Pancreas (tissue), 10 donors: ENCODE results near the gene LASP1NB.
"Not testable (repeated sequence)": the region's sequence is repeated elsewhere in the genome, so short reads cannot be mapped to it uniquely, and the experiment has no call there.

Source experiments
- ATAC-seq, 4 donors: fragments of 200-7000 bp; cut with Tn5 transposase; one replicate each; pipeline versions ENCODE4 v1.8.0 to v1.9.1; 2020; ENCODE audit warnings: mild to moderate bottlenecking in 4 of 4, moderate library complexity in 4 of 4
- DNase-seq, 6 donors: peaks; one replicate each; pipeline ENCODE4 v3.0.0-alpha.2; 2020
- FAIRE-seq: peaks from 2 replicates; lab custom pipeline; 2012; peaks lifted over from hg19 to GRCh38; lab: Jason Lieb, UNC
- H3K27ac ChIP-seq, 4 donors: fragments of 200-600 bp; sonication (generic); 1 replicate in 3 of 4; 2 replicates in 1 of 4; pipeline versions ENCODE4 v1.5.0 to v1.8.0; 2020
- H3K27me3 ChIP-seq, 4 donors: fragments of 200-600 bp; one replicate each; pipeline ENCODE4 v1.8.0; 2021
- H3K36me3 ChIP-seq, 3 donors: fragments of 200-600 bp; sonication (generic) in 1 of 3; one replicate each; pipeline versions ENCODE4 v1.5.0 to v1.8.0; 2020 to 2021
- H3K4me1 ChIP-seq, 3 donors: fragments of 200-600 bp; one replicate each; pipeline ENCODE4 v1.8.0; 2021
- H3K4me3 ChIP-seq, 4 donors: fragments of 200-600 bp; sonication (generic) in 2 of 4; one replicate each; pipeline versions ENCODE4 v1.5.0 to v1.8.0; 2020 to 2021
- H3K9me3 ChIP-seq, 4 donors: fragments of 200-600 bp; one replicate each; pipeline ENCODE4 v1.8.0; 2021
- CTCF ChIP-seq, 4 donors: fragments of 200-600 bp; sonication (generic) in 3 of 4; IDR thresholded peaks; one replicate each; pipeline versions ENCODE4 v1.5.0 to v1.8.0; 2021; ENCODE audit warnings: antibody characterized with exemption in 4 of 4
- WGBS, 2 donors: extraction: QIAGEN DNeasy Blood & Tissue Kit; methylation state at CpG; one replicate each; pipeline ENCODE4 v1.1.7; 2013; 5-methylcytosine and 5-hydroxymethylcytosine counted together
- intact Hi-C, 3 donors: fragments of 100-400 bp; cut with DNase I; formaldehyde crosslinking; loops; one replicate each; pipeline versions ENCODE4 v1.11.1 to v1.14.2; 2022
- donor health status: healthy with polysubstance abuse.
- donor health status: DM: no; HTN: no; CAD: no; lungs with moderate emphysema.
- donor health status: DM: no; HTN: no; CAD: no.
- donor health status: control.
- donor health status: control.
- donor health status: Bipolar disorder and iron deficiency.
- donor health status: DM: yes; HTN: yes; CAD: no.
- donor health status: DM: no; HTN: no; CAD: no.
- donor health status: DM: no; HTN: no; CAD: no.
- donor health status: DM: yes; HTN: yes; CAD: no.

Gene LASP1NB

GRCh38 chr17:38922538-38923297, 2.7 kb upstream of the LASP1NB start:
- peak in 5 of 6 donors; percentile 44 to 77 (median 69) for DNase-seq
- H3K9me3 ChIP-seq: no peaks in the 10 kb centered on the region
- H3K36me3 ChIP-seq: peaks cover 0 to 25% (median 14%) of the 10 kb centered on the region in 3 donors
- peaks cover 0 to 6% (median 0%) of the 10 kb centered on the region in 3 donors for H3K4me1 ChIP-seq
- H3K27me3 ChIP-seq: no peaks in the 10 kb centered on the region
- TF ChIP-seq CTCF (IDR thresholded peaks at IDR 0.05): no peak
- WGBS, 2 donors: 42 to 52% methylated on average over 6 of the region's 6 CpGs
- peak overlapping the region in 2 of 4 donors; percentile 9 to 26 for H3K27ac ChIP-seq
- peak; percentile 58 to 71 (median 66) for ATAC-seq
- intact Hi-C loops: no loop called here
- no peak overlapping the region for H3K4me3 ChIP-seq
- no peak for FAIRE-seq

- DNase-seq (peak in 1 of 6 donors; percentile 6), ATAC-seq (peak in 1 of 4 donors; percentile 42), FAIRE-seq (no peak)
- Histone ChIP-seq H3K36me3 (no peaks in the 10 kb centered on the region), H3K27me3 (no peaks in the 10 kb centered on the region), H3K4me3 (no peak overlapping the region), H3K4me1 (peaks cover 0 to 6% (median 0%) of the 10 kb centered on the region in 3 donors), H3K9me3 (no peaks in the 10 kb centered on the region), H3K27ac (no peak overlapping the region)
- WGBS, 2 donors: 83 to 88% methylated on average over 2 of the region's 2 CpGs
- TF ChIP-seq CTCF (IDR thresholded peaks at IDR 0.05): no peak
- intact Hi-C loops: no loop called here
Observed at GRCh38 chr17:38926293-38927070, 1.1 kb downstream of the LASP1NB start.

- 88 to 92% methylated on average over 5 to 32 of the region's 36 CpGs for WGBS, 2 donors
Observed at GRCh38 chr17:38930782-38931181, 5.4 kb downstream of the LASP1NB start.

GRCh38 chr17:38933962-38934361, 8.5 kb downstream of the LASP1NB start:
- FAIRE-seq, ATAC-seq, H3K4me1 ChIP-seq, H3K27ac ChIP-seq, H3K9me3 ChIP-seq, H3K4me3 ChIP-seq, H3K36me3 ChIP-seq, H3K27me3 ChIP-seq, intact Hi-C loops, DNase-seq: not testable (repeated sequence)
- WGBS, 2 donors: 82 to 87% methylated on average over 9 of the region's 9 CpGs

More at GRCh38 chr17:38930782-38931181, 5.4 kb downstream of the LASP1NB start:
- H3K4me1 ChIP-seq, H3K9me3 ChIP-seq, H3K27me3 ChIP-seq, H3K27ac ChIP-seq, H3K36me3 ChIP-seq, DNase-seq, intact Hi-C loops, FAIRE-seq, ATAC-seq, H3K4me3 ChIP-seq: not testable (repeated sequence)

- intact Hi-C loops: no loop called here
- ATAC-seq: no peak
- Histone ChIP-seq H3K4me3 (no peak overlapping the region), H3K36me3 (no peaks in the 10 kb centered on the region), H3K27me3 (no peaks in the 10 kb centered on the region), H3K9me3 (no peaks in the 10 kb centered on the region), H3K4me1 (no peaks in the 10 kb centered on the region), H3K27ac (no peak overlapping the region)
- DNase-seq: no peak
- no peak for FAIRE-seq
- no peak for TF ChIP-seq CTCF (IDR thresholded peaks at IDR 0.05)
Observed at GRCh38 chr17:38939987-38940386, 14.6 kb downstream of the LASP1NB start.
